Neutrophil (primary cell): Measurements from ENCODE around the gene DENND1B.
"Not testable (repeated sequence)": the region's sequence is repeated elsewhere in the genome, so short reads cannot be mapped to it uniquely, and the experiment has no call there.

Experiments used
- H3K27ac ChIP-seq: fragments of 200-600 bp; sonication (generic); 2 replicates; pipeline ENCODE4 v1.5.1; 2016; ENCODE audit warnings: mild to moderate bottlenecking, moderate library complexity
- H3K27me3 ChIP-seq: fragments of 200-600 bp; sonication (generic); 2 replicates; pipeline ENCODE4 v1.6.0; 2016; ENCODE audit warnings: mild to moderate bottlenecking
- H3K36me3 ChIP-seq: fragments of 200-600 bp; sonication (generic); 2 replicates; pipeline ENCODE4 v1.5.1; 2017
- H3K4me1 ChIP-seq, 2 experiments: fragments of 200-600 bp in 1 of 2; sonication (generic) in 1 of 2; 1 replicate in 1 of 2; 2 replicates in 1 of 2; pipeline versions ENCODE4 v1.5.1 to v1.6.1; 2013 to 2016; ENCODE audit warnings: low read depth in 1 of 2, low read length in 1 of 2, mild to moderate bottlenecking in 1 of 2, moderate library complexity in 1 of 2; ENCODE audit not compliant: control insufficient read depth in 1 of 2, insufficient read depth in 1 of 2
- H3K4me3 ChIP-seq, 2 experiments: fragments of 200-600 bp in 1 of 2; sonication (generic) in 1 of 2; 1 replicate in 1 of 2; 2 replicates in 1 of 2; pipeline ENCODE4 v1.5.1; 2013 to 2016; ENCODE audit warnings: low read depth in 1 of 2, low read length in 1 of 2, mild to moderate bottlenecking in 1 of 2, moderate library complexity in 1 of 2
- H3K9me3 ChIP-seq: fragments of 200-600 bp; sonication (generic); 2 replicates; pipeline ENCODE4 v1.5.1; 2016
- TF ChIP-seq, protein P1 (sequence below): fragments of 200-600 bp; sonication (generic); IDR thresholded peaks from 2 replicates; pipeline ENCODE4 v1.5.1; 2016; ENCODE audit warnings: antibody characterized with exemption

DENND1B gene

GRCh38 chr1:197768014-197768805 lies 7.1 kb downstream of the DENND1B start:
- H3K27me3 ChIP-seq: no peaks in the 10 kb centered on the region
- H3K36me3 ChIP-seq: no peaks in the 10 kb centered on the region
- TF ChIP-seq, protein P1, sequence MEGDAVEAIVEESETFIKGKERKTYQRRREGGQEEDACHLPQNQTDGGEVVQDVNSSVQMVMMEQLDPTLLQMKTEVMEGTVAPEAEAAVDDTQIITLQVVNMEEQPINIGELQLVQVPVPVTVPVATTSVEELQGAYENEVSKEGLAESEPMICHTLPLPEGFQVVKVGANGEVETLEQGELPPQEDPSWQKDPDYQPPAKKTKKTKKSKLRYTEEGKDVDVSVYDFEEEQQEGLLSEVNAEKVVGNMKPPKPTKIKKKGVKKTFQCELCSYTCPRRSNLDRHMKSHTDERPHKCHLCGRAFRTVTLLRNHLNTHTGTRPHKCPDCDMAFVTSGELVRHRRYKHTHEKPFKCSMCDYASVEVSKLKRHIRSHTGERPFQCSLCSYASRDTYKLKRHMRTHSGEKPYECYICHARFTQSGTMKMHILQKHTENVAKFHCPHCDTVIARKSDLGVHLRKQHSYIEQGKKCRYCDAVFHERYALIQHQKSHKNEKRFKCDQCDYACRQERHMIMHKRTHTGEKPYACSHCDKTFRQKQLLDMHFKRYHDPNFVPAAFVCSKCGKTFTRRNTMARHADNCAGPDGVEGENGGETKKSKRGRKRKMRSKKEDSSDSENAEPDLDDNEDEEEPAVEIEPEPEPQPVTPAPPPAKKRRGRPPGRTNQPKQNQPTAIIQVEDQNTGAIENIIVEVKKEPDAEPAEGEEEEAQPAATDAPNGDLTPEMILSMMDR: no peak
- H3K9me3 ChIP-seq: no peaks in the 10 kb centered on the region
- peak overlapping the region; percentile 17 for H3K27ac ChIP-seq
- no peak overlapping the region for H3K4me3 ChIP-seq
- peaks cover 13 to 18% of the 10 kb centered on the region in 2 experiments for H3K4me1 ChIP-seq

GRCh38 chr1:197763769-197764168 lies 11.5 kb downstream of the DENND1B start:
- Histone ChIP-seq H3K36me3 (no peaks in the 10 kb centered on the region), H3K27ac (no peak overlapping the region), H3K4me3 (no peak overlapping the region), H3K27me3 (no peaks in the 10 kb centered on the region), H3K4me1 (peaks cover 5 to 6% of the 10 kb centered on the region in 2 experiments), H3K9me3 (no peaks in the 10 kb centered on the region)
- TF ChIP-seq, protein P1: no peak

DNA sequence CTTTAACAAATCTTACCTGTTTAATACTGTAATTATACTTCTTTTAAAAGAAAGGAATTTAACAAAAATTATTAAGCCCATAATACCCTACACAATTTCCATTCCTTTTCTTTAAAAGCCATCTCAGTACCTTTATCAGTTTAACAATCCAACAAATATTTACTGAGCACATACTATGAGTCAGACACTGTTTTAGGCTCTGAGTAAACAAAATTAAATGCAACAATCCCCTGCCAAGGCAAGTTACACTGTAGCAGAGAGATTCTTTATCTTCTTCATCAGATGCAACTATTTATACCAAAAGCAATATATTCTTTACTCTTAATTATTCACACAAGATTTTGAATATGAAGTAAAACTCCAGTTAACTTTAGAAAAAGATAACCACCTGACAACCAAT lies 12.0 kb downstream of the DENND1B start:
- Histone ChIP-seq H3K9me3 (no peaks in the 10 kb centered on the region), H3K27me3 (no peaks in the 10 kb centered on the region), H3K4me3 (no peak overlapping the region), H3K4me1 (peaks cover 5 to 6% of the 10 kb centered on the region in 2 experiments), H3K36me3 (no peaks in the 10 kb centered on the region), H3K27ac (no peak overlapping the region)
- TF ChIP-seq, protein P1: no peak

- no peaks in the 10 kb centered on the region for H3K27me3 ChIP-seq
- H3K27ac ChIP-seq: no peak overlapping the region
- no peaks in the 10 kb centered on the region for H3K4me1 ChIP-seq
- H3K9me3 ChIP-seq: no peaks in the 10 kb centered on the region
- TF ChIP-seq, protein P1: no peak
- no peak overlapping the region for H3K4me3 ChIP-seq
- H3K36me3 ChIP-seq: no peaks in the 10 kb centered on the region
These were observed 13.6 kb downstream of the DENND1B start for GRCh38 chr1:197761654-197762053.

DNA sequence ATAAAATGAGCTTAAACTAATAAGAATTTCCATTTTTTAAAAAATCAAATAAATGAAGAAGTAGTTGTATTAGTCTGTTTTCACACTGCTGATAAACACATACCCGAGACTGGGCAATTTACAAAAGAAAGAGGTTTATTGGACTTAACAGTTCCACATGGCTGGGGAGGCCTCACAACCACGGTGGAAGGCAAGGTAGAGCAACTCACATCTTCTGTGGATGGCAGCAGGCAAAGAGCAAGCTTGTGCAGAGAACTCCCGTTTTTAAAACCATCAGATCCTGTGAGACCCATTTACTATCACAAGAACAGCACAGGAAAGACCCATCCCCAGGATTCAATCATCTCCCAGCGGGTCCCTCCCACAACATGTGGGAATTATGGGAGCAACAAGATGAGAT lies 19.7 kb downstream of the DENND1B start:
- H3K9me3 ChIP-seq, H3K36me3 ChIP-seq, H3K27ac ChIP-seq, H3K4me3 ChIP-seq, H3K27me3 ChIP-seq, H3K4me1 ChIP-seq: not testable (repeated sequence)

GRCh38 chr1:197752652-197753164 lies 22.6 kb downstream of the DENND1B start:
- H3K27me3 ChIP-seq, H3K27ac ChIP-seq, H3K4me3 ChIP-seq, H3K36me3 ChIP-seq, H3K9me3 ChIP-seq, H3K4me1 ChIP-seq: not testable (repeated sequence)
